Measurements from ENCODE around the gene THEMIS.

DNA sequence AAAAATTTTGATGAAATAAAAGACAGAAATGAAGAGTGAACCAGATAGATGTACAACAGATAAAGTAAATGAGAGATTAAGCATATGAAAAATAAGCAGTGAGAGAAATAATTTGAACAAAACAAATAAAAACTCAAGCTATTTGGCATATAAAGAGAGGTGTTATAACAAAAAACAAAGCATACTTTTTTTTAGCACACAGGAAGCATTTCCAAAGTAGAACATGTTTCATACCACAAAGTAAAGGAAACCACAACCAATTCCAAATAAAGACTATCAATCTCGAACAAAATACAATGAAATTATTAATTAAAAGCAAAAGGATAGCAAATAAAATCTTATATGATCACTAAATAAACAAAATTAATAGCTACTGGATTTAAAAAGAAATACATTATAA is 6.8 kb downstream of the THEMIS start:
- TF ChIP-seq, protein P1, sequence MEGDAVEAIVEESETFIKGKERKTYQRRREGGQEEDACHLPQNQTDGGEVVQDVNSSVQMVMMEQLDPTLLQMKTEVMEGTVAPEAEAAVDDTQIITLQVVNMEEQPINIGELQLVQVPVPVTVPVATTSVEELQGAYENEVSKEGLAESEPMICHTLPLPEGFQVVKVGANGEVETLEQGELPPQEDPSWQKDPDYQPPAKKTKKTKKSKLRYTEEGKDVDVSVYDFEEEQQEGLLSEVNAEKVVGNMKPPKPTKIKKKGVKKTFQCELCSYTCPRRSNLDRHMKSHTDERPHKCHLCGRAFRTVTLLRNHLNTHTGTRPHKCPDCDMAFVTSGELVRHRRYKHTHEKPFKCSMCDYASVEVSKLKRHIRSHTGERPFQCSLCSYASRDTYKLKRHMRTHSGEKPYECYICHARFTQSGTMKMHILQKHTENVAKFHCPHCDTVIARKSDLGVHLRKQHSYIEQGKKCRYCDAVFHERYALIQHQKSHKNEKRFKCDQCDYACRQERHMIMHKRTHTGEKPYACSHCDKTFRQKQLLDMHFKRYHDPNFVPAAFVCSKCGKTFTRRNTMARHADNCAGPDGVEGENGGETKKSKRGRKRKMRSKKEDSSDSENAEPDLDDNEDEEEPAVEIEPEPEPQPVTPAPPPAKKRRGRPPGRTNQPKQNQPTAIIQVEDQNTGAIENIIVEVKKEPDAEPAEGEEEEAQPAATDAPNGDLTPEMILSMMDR (IDR thresholded peaks at IDR 0.05; ENCODE audit: low read depth, low read length), result no peak
- no peak for TF ChIP-seq EZH2phosphoT487 (IDR thresholded peaks at IDR 0.05; ENCODE audit: low read depth)
